Endothelial cell of umbilical vein (primary cell): ENCODE results near the gene C1orf53. TPM values are rescaled to one million over a fixed set of nuclear protein-coding genes. Genes with fewer than 3 reads are reported as not detected.

Experiments used
- BruUV-seq: library from RNA; stranded (reverse); fragments of 400-500 nt; replicated peaks from 2 replicates; lab custom pipeline; 2021; lab: Mats Ljungman, UMichigan
- CTCF ChIA-PET: fragments of 300-600, 350-600 bp; sonication (Branson Sonifier 250); formaldehyde crosslinking; loops from one replicate; lab custom pipeline; 2021; ENCODE audit warnings: antibody characterized with exemption, inconsistent platforms; lab: Charles Lee
- POLR2A ChIA-PET: fragments of 300-600, 350-600 bp; sonication (Branson Sonifier 250); formaldehyde crosslinking; loops from one replicate; lab custom pipeline; 2021; ENCODE audit warnings: antibody characterized with exemption, inconsistent platforms; lab: Charles Lee
- DNase-seq: peaks from one replicate; pipeline ENCODE4 v3.0.0-alpha.2; 2011; ENCODE audit warnings: low read depth, low spot score
- FAIRE-seq: peaks from 2 replicates; lab custom pipeline; 2011; peaks lifted over from hg19 to GRCh38; lab: Jason Lieb, UNC
- H2AFZ ChIP-seq: 2 replicates; pipeline ENCODE4 v1.6.0; 2012; ENCODE audit warnings: low read depth, low read length, control low read depth, inconsistent platforms
- H3K27ac ChIP-seq: 2 replicates; pipeline ENCODE4 v1.5.1; 2011; ENCODE audit warnings: low read depth, mild to moderate bottlenecking, control low read depth, low read length, moderate library complexity; ENCODE audit not compliant: insufficient read depth
- H3K27me3 ChIP-seq, 2 experiments: 2 replicates each; pipeline versions ENCODE4 v1.6.0 to v1.6.1; 2011; ENCODE audit warnings: low read length in 2 of 2, mixed read lengths in 1 of 2; ENCODE audit not compliant: control insufficient read depth in 2 of 2, insufficient read depth in 2 of 2
- H3K36me3 ChIP-seq, 2 experiments: 2 replicates in 1 of 2; 3 replicates in 1 of 2; pipeline ENCODE4 v1.5.1; 2011; ENCODE audit warnings: low read length in 2 of 2, mild to moderate bottlenecking in 1 of 2, moderate library complexity in 1 of 2; ENCODE audit not compliant: control insufficient read depth in 2 of 2, insufficient read depth in 2 of 2; ENCODE audit errors: extremely low read depth in 1 of 2
- H3K4me1 ChIP-seq: 3 replicates; pipeline ENCODE4 v1.5.1; 2011; ENCODE audit warnings: mild to moderate bottlenecking, low read length; ENCODE audit not compliant: control insufficient read depth, insufficient read depth; ENCODE audit errors: extremely low read depth
- H3K4me2 ChIP-seq: 2 replicates; pipeline ENCODE4 v1.6.1; 2011; ENCODE audit warnings: low read length, control low read depth, mixed read lengths; ENCODE audit not compliant: insufficient read depth
- H3K4me3 ChIP-seq, 3 experiments: fragments of 200-600 bp in 1 of 3; sonication (generic), shearing (Covaris generic) in 1 of 3; replicated peaks in 1 of 3; 2 replicates each; pipeline ENCODE4 v1.5.1; 2011 to 2016; ENCODE audit warnings: control low read depth in 3 of 3, low read length in 3 of 3, mild to moderate bottlenecking in 2 of 3, inconsistent platforms in 1 of 3, low read depth in 1 of 3, moderate library complexity in 1 of 3; ENCODE audit not compliant: insufficient read depth in 1 of 3
- H3K79me2 ChIP-seq: 2 replicates; pipeline ENCODE4 v1.6.0; 2012; ENCODE audit warnings: low read length, inconsistent platforms; ENCODE audit not compliant: control insufficient read depth, insufficient read depth
- H3K9ac ChIP-seq: replicated peaks from 2 replicates; pipeline ENCODE3; 2011; ENCODE audit warnings: low read length, control low read depth; ENCODE audit not compliant: insufficient read depth; ENCODE audit errors: extremely low read depth
- H3K9me1 ChIP-seq: replicated peaks from 3 replicates; pipeline ENCODE4 v1.6.0; 2011; ENCODE audit warnings: mild to moderate bottlenecking, low read length; ENCODE audit not compliant: control insufficient read depth, insufficient read depth; ENCODE audit errors: extremely low read depth
- H3K9me3 ChIP-seq: replicated peaks from 2 replicates; pipeline ENCODE4 v1.5.1; 2012; ENCODE audit warnings: low read length, inconsistent platforms; ENCODE audit not compliant: control insufficient read depth, insufficient read depth
- H4K20me1 ChIP-seq: replicated peaks from 2 replicates; pipeline ENCODE3; 2011; ENCODE audit warnings: mild to moderate bottlenecking, low read length; ENCODE audit not compliant: control insufficient read depth, insufficient read depth; ENCODE audit errors: extremely low read depth
- EZH2 ChIP-seq: IDR thresholded peaks from 2 replicates; pipeline ENCODE4 v1.6.1; 2012; ENCODE audit warnings: borderline replicate concordance, low read depth, mild to moderate bottlenecking, moderate library complexity, low read length, inconsistent platforms; ENCODE audit not compliant: severe bottlenecking
- FOS ChIP-seq: IDR thresholded peaks from 2 replicates; pipeline ENCODE4 v1.6.1; 2011; ENCODE audit warnings: mild to moderate bottlenecking, low read length, moderate library complexity, borderline replicate concordance; ENCODE audit not compliant: insufficient read depth
- GATA2 ChIP-seq: IDR thresholded peaks from 2 replicates; pipeline ENCODE4 v1.7.0; 2011; ENCODE audit warnings: low read depth, mild to moderate bottlenecking, moderate library complexity, mixed read lengths, low read length; ENCODE audit not compliant: insufficient read length, insufficient read depth
- JUN ChIP-seq: IDR thresholded peaks from 2 replicates; pipeline ENCODE4 v1.6.1; 2011; ENCODE audit warnings: borderline replicate concordance, low read depth; ENCODE audit not compliant: insufficient read length, insufficient read depth
- MYC ChIP-seq: IDR thresholded peaks from one replicate; pipeline ENCODE4 v1.6.1; 2011; ENCODE audit warnings: mild to moderate bottlenecking, low read depth, low read length
- POLR2A ChIP-seq: IDR thresholded peaks from 2 replicates; pipeline ENCODE4 v1.6.1; 2012; ENCODE audit warnings: low read depth, mild to moderate bottlenecking, control low read depth, low read length
- POLR2AphosphoS5 ChIP-seq: IDR thresholded peaks from 2 replicates; pipeline ENCODE4 v1.6.1; 2012; ENCODE audit warnings: low read depth, mild to moderate bottlenecking, control low read depth, low read length, moderate library complexity; ENCODE audit not compliant: insufficient read depth
- dilution Hi-C: fragments of 300-500 bp; cut with MboI; formaldehyde crosslinking; loops from one replicate; pipeline ENCODE4 v1.15.0; 2019; ENCODE audit warnings: low sequenced_read_pairs; ENCODE audit not compliant: extremely low pct_ligation_motif_present
- intact Hi-C: fragments of 100-400 bp; cut with micrococcal nuclease; formaldehyde crosslinking; loops from one replicate; pipeline ENCODE4 v1.10.0; 2022
- polyA plus RNA-seq, 4 experiments: library from polyadenylated mRNA; depleted of rRNA in 3 of 4; stranded (reverse) in 3 of 4; unstranded in 1 of 4; fragments of >200 nt; gene quantifications; 2 replicates each; pipeline versions ENCODE4 v1.2.1 to v1.2.3, GENCODE V29; 2011 to 2012; ENCODE audit warnings: missing spikeins in 1 of 4
- total RNA-seq: library from RNA; stranded (reverse); gene quantifications from 2 replicates; pipeline ENCODE4 v1.2.3, GENCODE V29; 2021
- TF ChIP-seq, protein P1 (sequence below): IDR thresholded peaks from 2 replicates; pipeline ENCODE4 v1.6.1; 2011; ENCODE audit not compliant: insufficient read depth, insufficient read length
- TF ChIP-seq, protein P2 (sequence below), 2 donors: IDR thresholded peaks; 1 replicate in 1 of 2; 2 replicates in 1 of 2; pipeline ENCODE4 v1.5.1; 2011; ENCODE audit warnings: low read length in 2 of 2, mild to moderate bottlenecking in 2 of 2, moderate library complexity in 2 of 2, control low read depth in 1 of 2, inconsistent platforms in 1 of 2, low read depth in 1 of 2; ENCODE audit not compliant: insufficient read depth in 1 of 2; ENCODE audit errors: extremely low read depth in 1 of 2

Gene C1orf53
- total and polyA plus RNA-seq, 2 donors (not counting 3 experiments of a cell fraction or from before 2014, with no cell fraction given) = 3.5 to 6.5 TPM

DNA sequence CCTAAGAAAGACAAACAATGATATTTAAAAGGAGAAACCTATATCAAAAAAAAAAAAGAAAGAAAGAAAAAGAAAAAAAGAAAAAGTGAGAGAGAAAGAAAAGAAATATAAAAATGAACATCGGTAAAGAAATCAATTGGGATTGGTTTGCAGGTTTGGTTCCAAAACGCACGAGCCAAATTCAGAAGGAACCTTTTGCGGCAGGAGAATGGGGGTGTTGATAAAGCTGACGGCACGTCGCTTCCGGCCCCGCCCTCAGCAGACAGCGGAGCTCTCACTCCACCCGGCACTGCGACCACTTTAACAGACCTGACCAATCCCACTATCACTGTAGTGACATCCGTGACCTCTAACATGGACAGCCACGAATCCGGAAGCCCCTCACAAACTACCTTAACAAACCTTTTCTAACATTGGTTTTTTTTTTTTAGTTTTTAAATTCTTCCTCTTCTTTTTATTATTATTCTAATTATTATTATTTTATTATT lies 26.5 kb downstream of the C1orf53 start:
- DNase-seq (no peak), FAIRE-seq (no peak)
- H3K4me1 ChIP-seq = no peaks in the 10 kb centered on the region
- peak overlapping the region; percentile 93 for H2AFZ ChIP-seq
- dilution Hi-C loops (no loop called here), intact Hi-C loops (no loop called here)
- peak overlapping the region; percentile 31 to 61 (median 32) for H3K4me3 ChIP-seq
- no peaks in the 10 kb centered on the region for H3K9me1 ChIP-seq
- TF ChIP-seq MYC (no peak), POLR2A (no peak), EZH2 (no peak), POLR2AphosphoS5 (no peak), GATA2 (no peak), JUN (no peak), FOS (no peak)
- TF ChIP-seq, protein P1, sequence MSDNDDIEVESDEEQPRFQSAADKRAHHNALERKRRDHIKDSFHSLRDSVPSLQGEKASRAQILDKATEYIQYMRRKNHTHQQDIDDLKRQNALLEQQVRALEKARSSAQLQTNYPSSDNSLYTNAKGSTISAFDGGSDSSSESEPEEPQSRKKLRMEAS = no peak
- TF ChIP-seq, protein P2, sequence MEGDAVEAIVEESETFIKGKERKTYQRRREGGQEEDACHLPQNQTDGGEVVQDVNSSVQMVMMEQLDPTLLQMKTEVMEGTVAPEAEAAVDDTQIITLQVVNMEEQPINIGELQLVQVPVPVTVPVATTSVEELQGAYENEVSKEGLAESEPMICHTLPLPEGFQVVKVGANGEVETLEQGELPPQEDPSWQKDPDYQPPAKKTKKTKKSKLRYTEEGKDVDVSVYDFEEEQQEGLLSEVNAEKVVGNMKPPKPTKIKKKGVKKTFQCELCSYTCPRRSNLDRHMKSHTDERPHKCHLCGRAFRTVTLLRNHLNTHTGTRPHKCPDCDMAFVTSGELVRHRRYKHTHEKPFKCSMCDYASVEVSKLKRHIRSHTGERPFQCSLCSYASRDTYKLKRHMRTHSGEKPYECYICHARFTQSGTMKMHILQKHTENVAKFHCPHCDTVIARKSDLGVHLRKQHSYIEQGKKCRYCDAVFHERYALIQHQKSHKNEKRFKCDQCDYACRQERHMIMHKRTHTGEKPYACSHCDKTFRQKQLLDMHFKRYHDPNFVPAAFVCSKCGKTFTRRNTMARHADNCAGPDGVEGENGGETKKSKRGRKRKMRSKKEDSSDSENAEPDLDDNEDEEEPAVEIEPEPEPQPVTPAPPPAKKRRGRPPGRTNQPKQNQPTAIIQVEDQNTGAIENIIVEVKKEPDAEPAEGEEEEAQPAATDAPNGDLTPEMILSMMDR (IDR thresholded peaks at IDR 0.05; ENCODE audit: extremely low read depth in 1 of 2, insufficient read depth in 1 of 2, low read depth in 1 of 2, low read length in 2 of 2) = no peak
- H3K27me3 ChIP-seq = peaks cover 0 to 4% of the 10 kb centered on the region in 2 experiments
- H4K20me1 ChIP-seq = no peaks in the 10 kb centered on the region
- POLR2A ChIA-PET = no interaction called here
- no peaks in the 10 kb centered on the region for H3K36me3 ChIP-seq
- H3K79me2 ChIP-seq = no peaks in the 10 kb centered on the region
- H3K4me2 ChIP-seq = peak overlapping the region; percentile 76
- H3K27ac ChIP-seq = no peak overlapping the region
- H3K9me3 ChIP-seq = no peaks in the 10 kb centered on the region
- BruUV-seq = no TSS peak
- H3K9ac ChIP-seq = no peak overlapping the region
- CTCF ChIA-PET = interaction anchor here (0.9 to 1.7 kb wide), 2 partner anchors 8 to 11 kb away, joined by 3 to 5 read pairs; no protein-coding TSS in a partner anchor
